Measurements from ENCODE around the gene PEX5L. TPM values are rescaled to one million over a fixed set of nuclear protein-coding genes. Genes with fewer than 3 reads are reported as not detected.

Gene PEX5L
- total RNA-seq, 1 experiment from 2014 or later: not detected

DNA sequence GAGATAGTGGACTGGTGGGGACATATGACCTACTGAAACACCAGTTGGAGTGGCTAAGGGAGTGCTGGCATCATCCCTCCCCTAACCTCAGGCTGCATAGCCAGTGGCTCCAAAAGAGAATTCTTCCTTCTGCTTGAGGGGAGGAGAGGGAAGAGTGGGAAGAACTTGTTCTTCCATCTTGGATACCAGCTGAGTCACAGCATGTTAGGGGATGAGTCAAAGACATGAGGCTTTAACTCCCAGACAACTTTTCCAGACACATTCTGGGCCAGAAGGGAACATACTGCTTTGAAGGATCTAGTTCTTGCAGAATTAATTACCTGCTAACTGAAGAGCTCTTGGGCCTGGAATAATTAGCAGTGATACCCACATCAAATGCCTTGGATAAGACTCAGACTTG lies 36.8 kb upstream of the PEX5L start (continued):
- TF ChIP-seq, protein P1, sequence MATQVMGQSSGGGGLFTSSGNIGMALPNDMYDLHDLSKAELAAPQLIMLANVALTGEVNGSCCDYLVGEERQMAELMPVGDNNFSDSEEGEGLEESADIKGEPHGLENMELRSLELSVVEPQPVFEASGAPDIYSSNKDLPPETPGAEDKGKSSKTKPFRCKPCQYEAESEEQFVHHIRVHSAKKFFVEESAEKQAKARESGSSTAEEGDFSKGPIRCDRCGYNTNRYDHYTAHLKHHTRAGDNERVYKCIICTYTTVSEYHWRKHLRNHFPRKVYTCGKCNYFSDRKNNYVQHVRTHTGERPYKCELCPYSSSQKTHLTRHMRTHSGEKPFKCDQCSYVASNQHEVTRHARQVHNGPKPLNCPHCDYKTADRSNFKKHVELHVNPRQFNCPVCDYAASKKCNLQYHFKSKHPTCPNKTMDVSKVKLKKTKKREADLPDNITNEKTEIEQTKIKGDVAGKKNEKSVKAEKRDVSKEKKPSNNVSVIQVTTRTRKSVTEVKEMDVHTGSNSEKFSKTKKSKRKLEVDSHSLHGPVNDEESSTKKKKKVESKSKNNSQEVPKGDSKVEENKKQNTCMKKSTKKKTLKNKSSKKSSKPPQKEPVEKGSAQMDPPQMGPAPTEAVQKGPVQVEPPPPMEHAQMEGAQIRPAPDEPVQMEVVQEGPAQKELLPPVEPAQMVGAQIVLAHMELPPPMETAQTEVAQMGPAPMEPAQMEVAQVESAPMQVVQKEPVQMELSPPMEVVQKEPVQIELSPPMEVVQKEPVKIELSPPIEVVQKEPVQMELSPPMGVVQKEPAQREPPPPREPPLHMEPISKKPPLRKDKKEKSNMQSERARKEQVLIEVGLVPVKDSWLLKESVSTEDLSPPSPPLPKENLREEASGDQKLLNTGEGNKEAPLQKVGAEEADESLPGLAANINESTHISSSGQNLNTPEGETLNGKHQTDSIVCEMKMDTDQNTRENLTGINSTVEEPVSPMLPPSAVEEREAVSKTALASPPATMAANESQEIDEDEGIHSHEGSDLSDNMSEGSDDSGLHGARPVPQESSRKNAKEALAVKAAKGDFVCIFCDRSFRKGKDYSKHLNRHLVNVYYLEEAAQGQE (IDR thresholded peaks at IDR 0.05; ENCODE audit: low read depth): no peak
- TF ChIP-seq SP1 (IDR thresholded peaks at IDR 0.05; ENCODE audit: low read depth) (no peak), JUND (IDR thresholded peaks at IDR 0.05) (no peak), POLR2A (IDR thresholded peaks at IDR 0.05; ENCODE audit: borderline replicate concordance, extremely low read depth, insufficient read depth, insufficient read length) (no peak), FOSL1 (IDR thresholded peaks at IDR 0.05; ENCODE audit: low read depth) (no peak), SIN3A (IDR thresholded peaks at IDR 0.05; ENCODE audit: low read depth) (no peak)
- TF ChIP-seq, protein P2, sequence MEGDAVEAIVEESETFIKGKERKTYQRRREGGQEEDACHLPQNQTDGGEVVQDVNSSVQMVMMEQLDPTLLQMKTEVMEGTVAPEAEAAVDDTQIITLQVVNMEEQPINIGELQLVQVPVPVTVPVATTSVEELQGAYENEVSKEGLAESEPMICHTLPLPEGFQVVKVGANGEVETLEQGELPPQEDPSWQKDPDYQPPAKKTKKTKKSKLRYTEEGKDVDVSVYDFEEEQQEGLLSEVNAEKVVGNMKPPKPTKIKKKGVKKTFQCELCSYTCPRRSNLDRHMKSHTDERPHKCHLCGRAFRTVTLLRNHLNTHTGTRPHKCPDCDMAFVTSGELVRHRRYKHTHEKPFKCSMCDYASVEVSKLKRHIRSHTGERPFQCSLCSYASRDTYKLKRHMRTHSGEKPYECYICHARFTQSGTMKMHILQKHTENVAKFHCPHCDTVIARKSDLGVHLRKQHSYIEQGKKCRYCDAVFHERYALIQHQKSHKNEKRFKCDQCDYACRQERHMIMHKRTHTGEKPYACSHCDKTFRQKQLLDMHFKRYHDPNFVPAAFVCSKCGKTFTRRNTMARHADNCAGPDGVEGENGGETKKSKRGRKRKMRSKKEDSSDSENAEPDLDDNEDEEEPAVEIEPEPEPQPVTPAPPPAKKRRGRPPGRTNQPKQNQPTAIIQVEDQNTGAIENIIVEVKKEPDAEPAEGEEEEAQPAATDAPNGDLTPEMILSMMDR (IDR thresholded peaks at IDR 0.05 in 2 of 3, conservative IDR thresholded peaks at IDR 0.05 in 1 of 3; ENCODE audit: borderline replicate concordance in 1 of 3, insufficient read depth in 1 of 3, low read depth in 2 of 3, low read length in 2 of 3): no peak

DNA sequence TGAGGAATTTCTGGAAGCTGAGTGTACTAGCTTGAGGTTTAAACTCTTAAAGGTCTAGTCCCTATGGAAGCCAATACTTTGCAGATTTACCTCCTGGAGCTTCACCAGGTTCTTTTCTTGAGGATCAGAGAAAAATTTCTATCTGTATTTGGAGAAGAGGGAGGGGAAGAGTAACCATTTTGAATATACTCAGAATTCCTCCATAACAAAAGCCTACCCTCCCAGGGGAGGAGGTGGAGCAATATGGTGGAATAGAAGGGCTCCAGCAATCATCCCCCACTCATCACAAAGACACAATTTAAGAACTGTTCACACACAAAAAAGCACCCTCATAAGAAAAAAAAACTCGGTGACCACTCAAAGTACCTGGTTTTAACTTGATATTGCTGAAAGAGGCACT lies 36.0 kb upstream of the PEX5L start:
- Histone ChIP-seq H3K79me2 (ENCODE audit: insufficient read depth, low read length) (no peaks in the 10 kb centered on the region), H3K9me2 (ENCODE audit: insufficient read depth) (no peaks in the 10 kb centered on the region), H2AFZ (ENCODE audit: low read depth, low read length, poor library complexity, severe bottlenecking) (no peak overlapping the region), H3K27me3 (ENCODE audit: insufficient read depth, low read length) (peaks cover 8% of the 10 kb centered on the region), H3K4me2 (ENCODE audit: low read length) (no peak overlapping the region), H3K9me3 (ENCODE audit: control insufficient read depth in 1 of 2, insufficient read depth in 1 of 2, low read depth in 1 of 2, low read length in 2 of 2) (no peaks in the 10 kb centered on the region), H4K20me1 (ENCODE audit: insufficient read depth) (no peaks in the 10 kb centered on the region), H3K27ac (ENCODE audit: low read depth, low read length) (no peak overlapping the region), H3K4me1 (ENCODE audit: control insufficient read depth in 1 of 2, insufficient read depth in 2 of 2, low read length in 2 of 2) (no peaks in the 10 kb centered on the region), H3K9ac (ENCODE audit: low read length) (no peak overlapping the region), H3K4me3 (replicated peaks in 1 of 2; ENCODE audit: low read depth in 1 of 2, low read length in 2 of 2) (no peak overlapping the region), H3K36me3 (ENCODE audit: control insufficient read depth in 1 of 2, insufficient read depth in 2 of 2, low read length in 2 of 2) (no peaks in the 10 kb centered on the region)
- no peak for TF ChIP-seq ZNF274 (IDR thresholded peaks at IDR 0.05; ENCODE audit: low read depth, low read length)
- TF ChIP-seq, protein P2 (IDR thresholded peaks at IDR 0.05 in 2 of 3, conservative IDR thresholded peaks at IDR 0.05 in 1 of 3; ENCODE audit: borderline replicate concordance in 1 of 3, insufficient read depth in 1 of 3, low read depth in 2 of 3, low read length in 2 of 3): no peak
- no peak for TF ChIP-seq EZH2 (IDR thresholded peaks at IDR 0.05)
- TF ChIP-seq POLR2AphosphoS5 (IDR thresholded peaks at IDR 0.05; ENCODE audit: low read depth, low read length): no peak
- no peak for TF ChIP-seq CBX3 (IDR thresholded peaks at IDR 0.05; ENCODE audit: low read depth)
- no peak for TF ChIP-seq TCF7L2 (IDR thresholded peaks at IDR 0.05; ENCODE audit: borderline replicate concordance, extremely low read depth, insufficient read depth, insufficient read length)
- TF ChIP-seq, protein P3, sequence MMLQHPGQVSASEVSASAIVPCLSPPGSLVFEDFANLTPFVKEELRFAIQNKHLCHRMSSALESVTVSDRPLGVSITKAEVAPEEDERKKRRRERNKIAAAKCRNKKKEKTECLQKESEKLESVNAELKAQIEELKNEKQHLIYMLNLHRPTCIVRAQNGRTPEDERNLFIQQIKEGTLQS (IDR thresholded peaks at IDR 0.05): no peak
- no peak for TF ChIP-seq RAD21 (IDR thresholded peaks at IDR 0.05; ENCODE audit: low read depth)
- TF ChIP-seq, protein P4, sequence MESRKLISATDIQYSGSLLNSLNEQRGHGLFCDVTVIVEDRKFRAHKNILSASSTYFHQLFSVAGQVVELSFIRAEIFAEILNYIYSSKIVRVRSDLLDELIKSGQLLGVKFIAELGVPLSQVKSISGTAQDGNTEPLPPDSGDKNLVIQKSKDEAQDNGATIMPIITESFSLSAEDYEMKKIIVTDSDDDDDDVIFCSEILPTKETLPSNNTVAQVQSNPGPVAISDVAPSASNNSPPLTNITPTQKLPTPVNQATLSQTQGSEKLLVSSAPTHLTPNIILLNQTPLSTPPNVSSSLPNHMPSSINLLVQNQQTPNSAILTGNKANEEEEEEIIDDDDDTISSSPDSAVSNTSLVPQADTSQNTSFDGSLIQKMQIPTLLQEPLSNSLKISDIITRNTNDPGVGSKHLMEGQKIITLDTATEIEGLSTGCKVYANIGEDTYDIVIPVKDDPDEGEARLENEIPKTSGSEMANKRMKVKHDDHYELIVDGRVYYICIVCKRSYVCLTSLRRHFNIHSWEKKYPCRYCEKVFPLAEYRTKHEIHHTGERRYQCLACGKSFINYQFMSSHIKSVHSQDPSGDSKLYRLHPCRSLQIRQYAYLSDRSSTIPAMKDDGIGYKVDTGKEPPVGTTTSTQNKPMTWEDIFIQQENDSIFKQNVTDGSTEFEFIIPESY (IDR thresholded peaks at IDR 0.05; ENCODE audit: extremely low read depth, insufficient replicate concordance, low read length): no peak
- intact Hi-C loops (cut with micrococcal nuclease): no loop called here
- CTCF ChIA-PET: no interaction called here
- POLR2A ChIA-PET: no interaction called here
- RAD21 ChIA-PET (ENCODE audit: low non-redundant PET in 1 of 2, low total read pairs in 2 of 2, uncharacterized antibody in 2 of 2, unreplicated experiment in 2 of 2): no interaction called here
- no TSS peak for BruUV-seq (replicated peaks)
- ATAC-seq: no peak
- DNase-seq (ENCODE audit: low read depth, low spot score): no peak

Measured in HCT116 (cell line).